ENCODE data around the gene HPCAL1. TPM values are rescaled to one million over a fixed set of nuclear protein-coding genes. Genes with fewer than 3 reads are reported as not detected.

HPCAL1 gene
- total RNA-seq, 1 experiment from 2014 or later, result 312 TPM

GRCh38 chr2:10469301-10469700 lies 166.6 kb downstream of the HPCAL1 start:
- Histone ChIP-seq H3K9ac (ENCODE audit: low read length) (no peak overlapping the region), H3K4me3 (ENCODE audit: low read length) (no peak overlapping the region), H3K27me3 (ENCODE audit: low read length) (no peaks in the 10 kb centered on the region), H4K20me1 (ENCODE audit: low read length) (no peaks in the 10 kb centered on the region), H3K79me2 (ENCODE audit: low read length) (no peaks in the 10 kb centered on the region), H3K9me2 (replicated peaks; ENCODE audit: low read length) (no peaks in the 10 kb centered on the region), H3K27ac (ENCODE audit: low read length) (no peak overlapping the region), H3K4me1 (ENCODE audit: insufficient read depth, low read length) (no peaks in the 10 kb centered on the region), H3F3A (ENCODE audit: low read length, unreplicated experiment) (no peaks in the 10 kb centered on the region), H3K9me3 (ENCODE audit: low read length) (no peaks in the 10 kb centered on the region), H3K36me3 (ENCODE audit: low read depth, low read length) (no peaks in the 10 kb centered on the region), H2AFZ (ENCODE audit: low read length) (no peak overlapping the region), H3K4me2 (ENCODE audit: low read length) (no peak overlapping the region)
- no peak for TF ChIP-seq EZH2phosphoT487 (IDR thresholded peaks at IDR 0.05; ENCODE audit: borderline replicate concordance, low read length)
- TF ChIP-seq, protein P1, sequence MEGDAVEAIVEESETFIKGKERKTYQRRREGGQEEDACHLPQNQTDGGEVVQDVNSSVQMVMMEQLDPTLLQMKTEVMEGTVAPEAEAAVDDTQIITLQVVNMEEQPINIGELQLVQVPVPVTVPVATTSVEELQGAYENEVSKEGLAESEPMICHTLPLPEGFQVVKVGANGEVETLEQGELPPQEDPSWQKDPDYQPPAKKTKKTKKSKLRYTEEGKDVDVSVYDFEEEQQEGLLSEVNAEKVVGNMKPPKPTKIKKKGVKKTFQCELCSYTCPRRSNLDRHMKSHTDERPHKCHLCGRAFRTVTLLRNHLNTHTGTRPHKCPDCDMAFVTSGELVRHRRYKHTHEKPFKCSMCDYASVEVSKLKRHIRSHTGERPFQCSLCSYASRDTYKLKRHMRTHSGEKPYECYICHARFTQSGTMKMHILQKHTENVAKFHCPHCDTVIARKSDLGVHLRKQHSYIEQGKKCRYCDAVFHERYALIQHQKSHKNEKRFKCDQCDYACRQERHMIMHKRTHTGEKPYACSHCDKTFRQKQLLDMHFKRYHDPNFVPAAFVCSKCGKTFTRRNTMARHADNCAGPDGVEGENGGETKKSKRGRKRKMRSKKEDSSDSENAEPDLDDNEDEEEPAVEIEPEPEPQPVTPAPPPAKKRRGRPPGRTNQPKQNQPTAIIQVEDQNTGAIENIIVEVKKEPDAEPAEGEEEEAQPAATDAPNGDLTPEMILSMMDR (conservative IDR thresholded peaks at IDR 0.05; ENCODE audit: low read depth, low read length), result no peak
- TF ChIP-seq EZH2 (IDR thresholded peaks at IDR 0.05; ENCODE audit: low read length, unreplicated experiment), result no peak
- DNase-seq (no peak), ATAC-seq (no peak)
- ChIA-PET CTCF (no interaction called here), POLR2A (ENCODE audit: unreplicated experiment) (no interaction called here)
- BruUV-seq (replicated peaks), result no TSS peak
- intact Hi-C loops (cut with micrococcal nuclease), result no loop called here

GRCh38 chr2:10469955-10470608 lies 167.4 kb downstream of the HPCAL1 start:
- no peak for TF ChIP-seq EZH2phosphoT487 (IDR thresholded peaks at IDR 0.05; ENCODE audit: borderline replicate concordance, low read length)
- TF ChIP-seq, protein P1 (conservative IDR thresholded peaks at IDR 0.05; ENCODE audit: low read depth, low read length), result no peak
- H3K27ac ChIP-seq (ENCODE audit: low read length), result no peak overlapping the region
- no peaks in the 10 kb centered on the region for H3K36me3 ChIP-seq (ENCODE audit: low read depth, low read length)
- no peak overlapping the region for H2AFZ ChIP-seq (ENCODE audit: low read length)
- H3K4me1 ChIP-seq (ENCODE audit: insufficient read depth, low read length), result no peaks in the 10 kb centered on the region
- no peak for ATAC-seq
- ChIA-PET POLR2A (ENCODE audit: unreplicated experiment) (no interaction called here), CTCF (no interaction called here)
- no peaks in the 10 kb centered on the region for H3F3A ChIP-seq (ENCODE audit: low read length, unreplicated experiment)
- BruUV-seq (replicated peaks), result no TSS peak
- no peaks in the 10 kb centered on the region for H4K20me1 ChIP-seq (ENCODE audit: low read length)
- intact Hi-C loops (cut with micrococcal nuclease), result no loop called here
- H3K9me2 ChIP-seq (replicated peaks; ENCODE audit: low read length), result no peaks in the 10 kb centered on the region
- no peaks in the 10 kb centered on the region for H3K79me2 ChIP-seq (ENCODE audit: low read length)
- no peak overlapping the region for H3K9ac ChIP-seq (ENCODE audit: low read length)
- H3K4me3 ChIP-seq (ENCODE audit: low read length), result no peak overlapping the region
- DNase-seq, result no peak
- no peaks in the 10 kb centered on the region for H3K27me3 ChIP-seq (ENCODE audit: low read length)
- no peak overlapping the region for H3K4me2 ChIP-seq (ENCODE audit: low read length)
- H3K9me3 ChIP-seq (ENCODE audit: low read length), result no peaks in the 10 kb centered on the region

DNA sequence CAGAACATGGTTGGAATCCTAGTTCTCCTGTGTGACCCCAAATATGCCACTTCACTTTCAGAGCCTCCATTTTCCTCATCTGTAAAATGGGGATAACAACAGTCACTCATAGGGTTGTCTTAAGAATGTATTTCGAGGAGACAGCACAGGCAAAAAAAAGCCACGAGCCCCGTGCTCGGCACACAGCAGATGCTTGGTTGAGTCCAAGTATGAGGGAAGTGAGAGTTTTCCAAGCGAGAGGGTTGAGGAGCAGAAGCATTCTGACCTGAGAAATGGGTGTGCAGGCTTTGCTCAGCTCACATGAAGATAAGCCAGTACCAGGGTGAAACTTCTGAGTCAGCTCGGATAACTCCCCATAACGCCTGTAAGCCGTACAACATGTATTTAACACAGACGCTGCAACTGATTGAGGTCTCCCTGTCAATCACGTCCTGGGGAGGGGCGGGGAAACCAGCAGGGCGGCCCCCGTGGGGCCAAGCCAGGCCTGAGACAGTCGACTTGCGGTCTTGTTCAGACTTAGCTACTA lies 168.4 kb downstream of the HPCAL1 start:
- intact Hi-C loops (cut with micrococcal nuclease), result no loop called here
- BruUV-seq (replicated peaks), result no TSS peak

More for the DNA sequence above, 168.4 kb downstream of the HPCAL1 start:
- ChIA-PET POLR2A (ENCODE audit: unreplicated experiment) (no interaction called here), CTCF (no interaction called here)
- Histone ChIP-seq H3K4me3 (ENCODE audit: low read length) (no peak overlapping the region), H3K4me2 (ENCODE audit: low read length) (no peak overlapping the region), H3K27me3 (ENCODE audit: low read length) (no peaks in the 10 kb centered on the region), H4K20me1 (ENCODE audit: low read length) (no peaks in the 10 kb centered on the region), H3F3A (ENCODE audit: low read length, unreplicated experiment) (no peaks in the 10 kb centered on the region), H2AFZ (ENCODE audit: low read length) (no peak overlapping the region), H3K36me3 (ENCODE audit: low read depth, low read length) (no peaks in the 10 kb centered on the region), H3K9ac (ENCODE audit: low read length) (no peak overlapping the region), H3K4me1 (ENCODE audit: insufficient read depth, low read length) (no peaks in the 10 kb centered on the region), H3K27ac (ENCODE audit: low read length) (no peak overlapping the region), H3K79me2 (ENCODE audit: low read length) (no peaks in the 10 kb centered on the region), H3K9me3 (ENCODE audit: low read length) (no peaks in the 10 kb centered on the region), H3K9me2 (replicated peaks; ENCODE audit: low read length) (no peaks in the 10 kb centered on the region)
- TF ChIP-seq EZH2 (IDR thresholded peaks at IDR 0.05; ENCODE audit: low read length, unreplicated experiment), result no peak
- TF ChIP-seq, protein P1 (conservative IDR thresholded peaks at IDR 0.05; ENCODE audit: low read depth, low read length), result no peak
- no peak for TF ChIP-seq EZH2phosphoT487 (IDR thresholded peaks at IDR 0.05; ENCODE audit: borderline replicate concordance, low read length)
- no peak for DNase-seq
- ATAC-seq, result no peak
